GM11168 (cell line): ENCODE data around the gene RIMBP3C.
"Not testable (repeated sequence)": the region's sequence is repeated elsewhere in the genome, so short reads cannot be mapped to it uniquely, and the experiment has no call there.

Experiments used
- in situ Hi-C: fragments of 300-500 bp; cut with MboI; formaldehyde crosslinking; loops from one replicate; pipeline ENCODE4 v1.12.0; 2022; ENCODE audit warnings: low sequenced_read_pairs; ENCODE audit not compliant: unreplicated experiment

Gene RIMBP3C

GRCh38 chr22:21573750-21574494, 22.7 kb upstream of the RIMBP3C start:
- in situ Hi-C loops = loop anchor here (25.0 kb wide), 1 partner anchor 187 kb away; the partner anchor contains the start of gene RIMBP3B

GRCh38 chr22:21573293-21573734, 22.1 kb upstream of the RIMBP3C start:
- in situ Hi-C loops = loop anchor here (25.0 kb wide), 1 partner anchor 186 kb away; the partner anchor contains the start of gene RIMBP3B

GRCh38 chr22:21571679-21572078, 20.4 kb upstream of the RIMBP3C start:
- in situ Hi-C loops = loop anchor here (25.0 kb wide), 1 partner anchor 184 kb away; the partner anchor contains the start of gene RIMBP3B

- in situ Hi-C loops = loop anchor here (25.0 kb wide), 1 partner anchor 183 kb away; the partner anchor contains the start of gene RIMBP3B
These were observed 19.1 kb upstream of the RIMBP3C start for GRCh38 chr22:21570398-21570797.

GRCh38 chr22:21569459-21570170, 18.4 kb upstream of the RIMBP3C start:
- in situ Hi-C loops = loop anchor here (25.0 kb wide), 1 partner anchor 182 kb away; the partner anchor contains the start of gene RIMBP3B

- in situ Hi-C loops = loop anchor here (25.0 kb wide), 1 partner anchor 182 kb away; the partner anchor contains the start of gene RIMBP3B
These were observed 17.8 kb upstream of the RIMBP3C start for GRCh38 chr22:21569076-21569427.

GRCh38 chr22:21568347-21569075, 17.2 kb upstream of the RIMBP3C start:
- in situ Hi-C loops = loop anchor here (25.0 kb wide), 1 partner anchor 181 kb away; the partner anchor contains the start of gene RIMBP3B

- in situ Hi-C loops = loop anchor here (25.0 kb wide), 1 partner anchor 180 kb away; the partner anchor contains the start of gene RIMBP3B
These were observed 16.4 kb upstream of the RIMBP3C start, which contains the start of gene UBE2L3 for GRCh38 chr22:21567456-21568346. Gene UBE2L3 (plus strand): TSS chr22:21567714. CDS start chr22:21567745, 31 bp downstream.

- in situ Hi-C loops = loop anchor here (25.0 kb wide), 1 partner anchor 177 kb away; the partner anchor contains the start of gene RIMBP3B
These were observed 13.2 kb upstream of the RIMBP3C start for GRCh38 chr22:21564411-21564810.

GRCh38 chr22:21563912-21564311, 12.7 kb upstream of the RIMBP3C start:
- in situ Hi-C loops = loop anchor here (25.0 kb wide), 1 partner anchor 177 kb away; the partner anchor contains the start of gene RIMBP3B

GRCh38 chr22:21560657-21561056, 9.4 kb upstream of the RIMBP3C start:
- in situ Hi-C loops = loop anchor here (25.0 kb wide), 1 partner anchor 173 kb away; the partner anchor contains the start of gene RIMBP3B

- in situ Hi-C loops = loop anchor here (25.0 kb wide), 1 partner anchor 172 kb away; the partner anchor contains the start of gene RIMBP3B
These were observed 8.3 kb upstream of the RIMBP3C start for GRCh38 chr22:21559345-21560125.

GRCh38 chr22:21550678-21551047, 598 bp downstream of the RIMBP3C start:
- in situ Hi-C loops = loop anchor here (25.0 kb wide), 1 partner anchor 163 kb away; the partner anchor contains the start of gene RIMBP3B

- in situ Hi-C loops = loop anchor here (25.0 kb wide), 1 partner anchor 163 kb away; the partner anchor contains the start of gene RIMBP3B
These were observed 1.1 kb downstream of the RIMBP3C start for GRCh38 chr22:21550008-21550677.

GRCh38 chr22:21549558-21549957, 1.7 kb downstream of the RIMBP3C start:
- in situ Hi-C loops = not testable (repeated sequence)

- in situ Hi-C loops = not testable (repeated sequence)
These were observed 6.6 kb downstream of the RIMBP3C start for GRCh38 chr22:21544432-21545322.
